OCI-LY7 (cell line): ENCODE data around the gene CNBD2. TPM values are rescaled to one million over a fixed set of nuclear protein-coding genes. Genes with fewer than 3 reads are reported as not detected.

ENCODE experiments used
- BruUV-seq: library from RNA; stranded (reverse); fragments of 400-500 nt; replicated peaks from 2 replicates; lab custom pipeline; 2021; lab: Mats Ljungman, UMichigan
- CTCF ChIA-PET: fragments of 300-600 bp; sonication (Branson Sonifier 250); formaldehyde crosslinking; loops from one replicate; lab custom pipeline; 2022; ENCODE audit warnings: antibody characterized with exemption; ENCODE audit not compliant: unreplicated experiment; lab: Charles Lee
- POLR2A ChIA-PET: fragments of 300-600 bp; sonication (Branson Sonifier 250); formaldehyde crosslinking; loops from one replicate; lab custom pipeline; 2022; ENCODE audit warnings: antibody characterized with exemption; lab: Charles Lee
- DNase-seq: peaks from one replicate; pipeline ENCODE4 v3.0.0-alpha.2; 2015; ENCODE audit warnings: low spot score
- H2AFZ ChIP-seq: fragments of 200-600 bp; sonication (generic), shearing (Covaris generic); 2 replicates; pipeline ENCODE4 v1.6.1; 2014; ENCODE audit warnings: mild to moderate bottlenecking, antibody characterized with exemption, low read length, moderate library complexity
- H3K27ac ChIP-seq: fragments of 200-600 bp; sonication (generic); 2 replicates; pipeline ENCODE4 v1.5.1; 2014; ENCODE audit warnings: mixed run types, low read depth, mild to moderate bottlenecking, moderate library complexity, low read length, inconsistent platforms; ENCODE audit not compliant: poor library complexity, severe bottlenecking
- H3K36me3 ChIP-seq: fragments of 200-600 bp; sonication (generic); 2 replicates; pipeline ENCODE4 v1.6.1; 2014; ENCODE audit warnings: mild to moderate bottlenecking, antibody characterized with exemption, low read length, moderate library complexity, mixed read lengths; ENCODE audit not compliant: insufficient read depth
- H3K4me1 ChIP-seq: fragments of 200-600 bp; sonication (generic); 2 replicates; pipeline ENCODE4 v1.5.1; 2014; ENCODE audit warnings: mild to moderate bottlenecking, low read length; ENCODE audit not compliant: insufficient read depth, poor library complexity, severe bottlenecking
- H3K4me2 ChIP-seq: fragments of 200-600 bp; sonication (generic); 2 replicates; pipeline ENCODE4 v1.6.1; 2014; ENCODE audit warnings: mild to moderate bottlenecking, low read length
- H3K4me3 ChIP-seq: fragments of 200-600 bp; sonication (generic); 2 replicates; pipeline ENCODE4 v1.5.1; 2014; ENCODE audit warnings: mild to moderate bottlenecking, low read depth, low read length; ENCODE audit not compliant: poor library complexity, severe bottlenecking
- H3K79me2 ChIP-seq: fragments of 200-600 bp; sonication (generic); 2 replicates; pipeline ENCODE4 v1.6.1; 2016; ENCODE audit warnings: low read depth, mild to moderate bottlenecking, low read length, moderate library complexity, mixed read lengths; ENCODE audit not compliant: insufficient read depth
- H3K9me2 ChIP-seq: fragments of 200-600 bp; sonication (generic); 2 replicates; pipeline ENCODE4 v1.6.1; 2016; ENCODE audit warnings: mild to moderate bottlenecking, low read length, mixed read lengths; ENCODE audit not compliant: insufficient read depth
- H3K9me3 ChIP-seq: fragments of 200-600 bp; sonication (generic); 2 replicates; pipeline ENCODE4 v1.6.1; 2014; ENCODE audit warnings: mild to moderate bottlenecking, mixed run types, low read length, mixed read lengths
- H4K20me1 ChIP-seq: fragments of 200-600 bp; sonication (generic); 2 replicates; pipeline ENCODE4 v1.6.1; 2014; ENCODE audit warnings: mild to moderate bottlenecking, antibody characterized with exemption, low read length, moderate library complexity, mixed read lengths; ENCODE audit not compliant: insufficient read depth
- CTCF ChIP-seq: fragments of 200-600 bp; sonication (generic); conservative IDR thresholded peaks from 2 replicates; pipeline ENCODE4 v1.5.1; 2014; ENCODE audit warnings: mild to moderate bottlenecking, antibody characterized with exemption, low read length, moderate library complexity, mixed read lengths
- EZH2phosphoT487 ChIP-seq: fragments of 200-600 bp; sonication (generic); IDR thresholded peaks from 2 replicates; pipeline ENCODE4 v1.6.1; 2018; ENCODE audit warnings: low read depth, borderline replicate concordance, mild to moderate bottlenecking, mixed run types, antibody characterized with exemption, low read length, moderate library complexity, mixed read lengths
- intact Hi-C: fragments of 100-400 bp; cut with micrococcal nuclease; formaldehyde crosslinking; loops from one replicate; pipeline ENCODE4 v1.10.0; 2022; ENCODE audit not compliant: unreplicated experiment
- total RNA-seq, 2 experiments: library from RNA; depleted of rRNA in 1 of 2; stranded (reverse); fragments of >200 nt in 1 of 2; shearing (Covaris generic) in 1 of 2; gene quantifications; 2 replicates each; pipeline ENCODE4 v1.2.3, GENCODE V29; 2014 to 2022

Gene CNBD2
- total RNA-seq, 2 experiments from 2014 or later = 10.4 to 10.5 TPM

GRCh38 chr20:36071848-36072247 is 103.5 kb downstream of the CNBD2 start:
- intact Hi-C loops = no loop called here
- ChIA-PET CTCF (interaction anchor here (0.6 kb wide), 1 partner anchor 26 kb away, joined by 4 read pairs; no protein-coding TSS in a partner anchor), POLR2A (interaction anchor here (0.6 kb wide), 1 partner anchor 37 kb away, joined by 4 read pairs; no protein-coding TSS in a partner anchor)
- Histone ChIP-seq H3K79me2 (no peaks in the 10 kb centered on the region), H2AFZ (no peak overlapping the region), H4K20me1 (no peaks in the 10 kb centered on the region), H3K4me2 (no peak overlapping the region), H3K9me3 (no peaks in the 10 kb centered on the region), H3K4me3 (no peak overlapping the region), H3K27ac (no peak overlapping the region), H3K4me1 (peaks cover 7% of the 10 kb centered on the region), H3K36me3 (no peaks in the 10 kb centered on the region), H3K9me2 (no peaks in the 10 kb centered on the region)
- DNase-seq = no peak
- TF ChIP-seq CTCF (no peak), EZH2phosphoT487 (no peak)
- BruUV-seq = no TSS peak

- H3K4me2 ChIP-seq = no peak overlapping the region
Observed at GRCh38 chr20:36074983-36075382, 106.6 kb downstream of the CNBD2 start.

More at GRCh38 chr20:36074983-36075382, 106.6 kb downstream of the CNBD2 start:
- Histone ChIP-seq H2AFZ (no peak overlapping the region), H3K27ac (no peak overlapping the region), H3K36me3 (no peaks in the 10 kb centered on the region), H3K9me2 (no peaks in the 10 kb centered on the region), H3K4me3 (no peak overlapping the region), H3K9me3 (no peaks in the 10 kb centered on the region), H4K20me1 (no peaks in the 10 kb centered on the region), H3K4me1 (peaks cover 7% of the 10 kb centered on the region), H3K79me2 (no peaks in the 10 kb centered on the region)
- no peak for DNase-seq
- no peak for TF ChIP-seq EZH2phosphoT487
- no peak for TF ChIP-seq CTCF
- ChIA-PET POLR2A (interaction anchor here (0.7 to 1.1 kb wide), 3 partner anchors 10 to 110 kb away, joined by 3 to 4 read pairs (median 3); no protein-coding TSS in a partner anchor), CTCF (no interaction called here)
- BruUV-seq = no TSS peak
- intact Hi-C loops = no loop called here
